ENCODE results near the gene LOX.

Gene LOX, protein sequence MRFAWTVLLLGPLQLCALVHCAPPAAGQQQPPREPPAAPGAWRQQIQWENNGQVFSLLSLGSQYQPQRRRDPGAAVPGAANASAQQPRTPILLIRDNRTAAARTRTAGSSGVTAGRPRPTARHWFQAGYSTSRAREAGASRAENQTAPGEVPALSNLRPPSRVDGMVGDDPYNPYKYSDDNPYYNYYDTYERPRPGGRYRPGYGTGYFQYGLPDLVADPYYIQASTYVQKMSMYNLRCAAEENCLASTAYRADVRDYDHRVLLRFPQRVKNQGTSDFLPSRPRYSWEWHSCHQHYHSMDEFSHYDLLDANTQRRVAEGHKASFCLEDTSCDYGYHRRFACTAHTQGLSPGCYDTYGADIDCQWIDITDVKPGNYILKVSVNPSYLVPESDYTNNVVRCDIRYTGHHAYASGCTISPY

DNA sequence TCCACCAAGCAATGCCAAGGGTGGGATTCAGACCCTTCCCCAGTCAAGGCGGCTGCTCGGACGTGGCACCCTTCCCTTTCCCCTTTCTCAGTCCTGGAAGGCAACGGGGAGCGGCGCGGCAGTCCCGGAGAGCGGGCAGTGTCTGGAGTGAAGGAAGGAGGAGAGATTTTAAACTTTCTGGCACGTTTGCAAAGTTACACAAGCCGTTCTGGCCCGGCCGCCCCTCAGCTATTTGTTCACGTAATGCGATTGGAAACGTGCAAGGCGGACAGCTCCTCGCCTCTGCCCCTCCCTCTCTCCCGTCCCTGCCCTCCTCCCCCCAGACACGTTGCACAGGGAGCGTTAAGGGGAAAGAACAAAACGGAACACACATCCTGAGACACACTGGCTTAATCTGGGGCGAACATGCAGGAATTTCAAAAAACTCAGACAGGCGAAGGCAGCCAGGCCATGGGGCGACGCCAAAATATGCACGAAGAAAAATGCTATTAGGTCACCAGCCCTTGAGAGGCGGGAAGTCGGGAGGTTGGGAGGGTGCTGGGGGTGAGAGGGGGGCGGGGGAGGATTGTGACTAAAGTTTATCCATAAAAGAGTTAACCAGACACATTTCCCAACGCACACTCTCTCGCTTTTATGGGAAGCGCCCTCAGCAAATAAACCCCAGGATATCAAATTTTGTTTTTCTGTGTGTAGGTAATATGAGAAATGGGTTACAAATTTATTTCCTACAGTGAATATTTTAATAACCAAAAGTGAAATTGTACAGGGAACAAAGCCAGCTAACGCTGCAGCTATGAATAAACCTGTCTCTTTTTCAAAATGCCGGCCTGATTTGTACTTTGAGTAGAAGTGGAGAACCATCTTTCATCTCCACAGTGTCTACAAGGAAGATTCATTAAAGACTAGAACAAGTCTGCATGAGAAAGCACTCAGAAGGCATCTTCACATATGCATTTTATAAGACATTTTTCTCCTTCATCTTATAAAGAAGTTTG, at the start of gene LOX:
LOX (minus strand) TSS at position 144 of the 995 bp plus-strand sequence. CDS start 274 bp downstream, outside the sequence.
- no peak for DNase-seq (ENCODE audit: low read depth in 3 of 3)

GRCh38 chr5:122126756-122127321, 48.8 kb upstream of the LOX start:
- no peak for DNase-seq (ENCODE audit: low read depth in 3 of 3)

GRCh38 chr5:122126177-122126755, 48.2 kb upstream of the LOX start:
- no peak for DNase-seq (ENCODE audit: low read depth in 3 of 3)

DNA sequence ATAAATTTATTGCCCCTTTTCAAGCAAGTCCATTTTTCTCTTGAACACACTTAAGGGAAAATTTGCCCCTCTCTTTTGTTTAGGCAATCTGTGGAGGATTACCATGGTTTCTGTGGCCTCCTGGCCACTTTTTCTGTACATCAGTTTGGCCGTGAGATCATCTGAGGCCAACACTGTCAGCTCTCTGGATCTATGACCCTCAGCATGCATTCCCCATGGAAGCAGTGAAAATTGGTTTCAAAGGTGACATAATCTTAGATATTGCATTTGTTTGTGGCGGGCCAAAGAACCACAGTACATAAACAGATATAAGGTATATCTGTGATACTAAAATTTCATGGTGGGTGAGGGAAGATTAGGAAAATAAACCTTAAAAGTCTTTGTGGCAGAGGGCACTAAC, 46.7 kb upstream of the LOX start:
- DNase-seq (ENCODE audit: low read depth in 3 of 3): no peak

- no peak for DNase-seq (ENCODE audit: low read depth in 3 of 3)
Measured at GRCh38 chr5:122121479-122122465, 43.7 kb upstream of the LOX start.

GRCh38 chr5:122120957-122121356, 42.9 kb upstream of the LOX start:
- no peak for DNase-seq (ENCODE audit: low read depth in 3 of 3)

- DNase-seq (ENCODE audit: low read depth in 3 of 3): no peak
Measured at GRCh38 chr5:122120493-122120892, 42.4 kb upstream of the LOX start.

DNA sequence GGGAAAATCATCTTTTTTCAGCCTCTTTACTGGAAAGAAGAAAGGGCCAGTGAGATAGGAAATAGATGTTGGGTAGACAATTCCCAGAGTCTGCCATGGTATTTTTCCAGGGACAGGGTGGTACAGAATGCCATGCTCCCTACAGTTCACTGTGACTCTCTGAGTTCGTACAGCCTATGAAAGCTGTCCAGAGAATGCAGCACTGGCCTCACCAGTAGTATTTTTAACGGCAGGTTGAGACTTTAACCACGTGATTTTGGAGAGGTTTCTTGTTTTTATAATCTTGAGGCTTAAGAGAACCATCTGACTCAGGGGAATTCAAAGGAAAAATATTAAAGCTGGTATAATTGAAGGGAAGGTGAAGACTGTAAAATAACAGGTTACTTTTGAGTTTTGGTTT, 41.1 kb upstream of the LOX start:
- no peak for DNase-seq (ENCODE audit: low read depth in 3 of 3)

- DNase-seq (ENCODE audit: low read depth in 3 of 3): no peak
Measured at GRCh38 chr5:122118356-122118948, 40.4 kb upstream of the LOX start.

DNA sequence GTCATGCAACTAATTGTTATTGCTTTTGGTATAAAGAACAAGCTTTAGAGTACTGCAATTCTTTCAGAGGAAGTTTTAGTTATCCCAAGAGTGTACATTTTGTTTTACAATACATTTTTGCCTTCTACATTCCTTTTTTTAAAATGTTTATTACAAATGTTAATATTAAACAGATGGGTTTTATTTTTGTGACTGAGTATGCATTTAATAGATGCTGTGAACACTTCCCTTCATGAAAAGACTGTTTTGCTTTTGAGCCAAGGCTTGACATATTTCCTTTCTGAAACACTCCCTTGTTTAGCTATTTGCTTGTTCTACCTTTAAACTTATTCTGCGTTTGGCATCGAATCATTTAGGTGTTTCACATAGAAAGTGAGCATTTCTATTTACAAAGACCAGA, 36.4 kb upstream of the LOX start:
- DNase-seq (ENCODE audit: low read depth in 3 of 3): no peak

DNA sequence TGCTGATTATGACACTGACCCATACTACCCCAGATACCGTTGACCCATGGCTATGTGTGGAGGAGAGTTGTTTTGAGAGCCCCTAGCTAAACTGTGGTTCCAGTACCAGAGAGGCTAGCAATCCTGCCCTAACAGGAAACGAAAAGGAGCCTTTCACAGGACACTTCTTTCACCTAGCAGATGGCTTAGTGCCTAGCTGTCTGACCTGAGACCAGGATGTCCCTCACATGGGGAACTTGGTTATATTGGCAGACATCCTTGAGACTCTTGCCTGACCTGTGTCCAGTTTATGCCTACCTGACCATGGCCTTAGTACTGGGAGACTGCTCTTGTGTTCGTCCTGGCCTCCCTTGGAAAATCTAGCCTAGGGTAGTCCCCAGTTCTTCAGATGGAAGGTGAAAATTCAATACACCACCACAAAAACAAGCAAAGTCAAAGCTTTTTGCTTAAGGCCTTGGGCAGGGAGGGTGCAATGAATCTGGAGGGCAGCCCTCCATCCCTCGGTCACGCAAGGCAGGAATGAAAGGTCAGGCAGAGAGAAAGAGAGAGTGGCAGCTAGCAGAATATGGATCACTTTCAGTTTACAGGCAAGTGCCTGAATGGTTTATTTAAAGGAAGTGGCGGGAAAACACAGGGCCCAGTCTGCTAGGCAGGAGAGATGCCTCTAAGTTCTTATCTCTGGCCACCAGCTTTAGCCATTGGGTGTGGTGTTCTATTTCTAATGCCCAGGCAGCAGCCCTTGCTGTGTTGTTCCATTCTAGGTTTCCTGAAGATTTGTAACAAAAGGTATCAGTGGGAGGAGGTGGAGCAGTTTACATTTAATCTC, 34.9 kb upstream of the LOX start:
- DNase-seq (ENCODE audit: low read depth in 3 of 3): no peak

- DNase-seq (ENCODE audit: low read depth in 3 of 3): no peak
Measured at GRCh38 chr5:122112063-122112462, 34.0 kb upstream of the LOX start.

GRCh38 chr5:122111460-122111859, 33.4 kb upstream of the LOX start:
- DNase-seq (ENCODE audit: low read depth in 3 of 3): no peak

DNA sequence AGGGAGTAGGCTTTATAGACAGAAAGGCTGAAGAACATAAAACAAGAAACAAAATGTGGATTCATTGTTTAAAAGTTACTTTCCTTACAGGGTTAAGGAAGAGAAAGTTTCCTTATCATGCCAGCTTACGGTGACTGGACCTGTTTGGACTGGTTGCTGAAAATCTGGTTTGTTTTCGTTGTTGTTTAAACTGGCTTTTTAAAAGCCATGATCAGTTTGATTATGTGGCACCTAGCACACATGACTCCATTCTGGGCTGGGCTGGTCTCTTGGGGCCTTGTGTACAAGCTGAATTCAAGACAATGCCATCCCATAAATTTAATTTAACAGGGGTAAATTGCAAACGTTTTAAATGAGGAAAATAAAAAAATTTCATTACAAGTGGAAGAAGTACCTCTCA, 32.9 kb upstream of the LOX start:
- DNase-seq (ENCODE audit: low read depth in 3 of 3): no peak

DNA sequence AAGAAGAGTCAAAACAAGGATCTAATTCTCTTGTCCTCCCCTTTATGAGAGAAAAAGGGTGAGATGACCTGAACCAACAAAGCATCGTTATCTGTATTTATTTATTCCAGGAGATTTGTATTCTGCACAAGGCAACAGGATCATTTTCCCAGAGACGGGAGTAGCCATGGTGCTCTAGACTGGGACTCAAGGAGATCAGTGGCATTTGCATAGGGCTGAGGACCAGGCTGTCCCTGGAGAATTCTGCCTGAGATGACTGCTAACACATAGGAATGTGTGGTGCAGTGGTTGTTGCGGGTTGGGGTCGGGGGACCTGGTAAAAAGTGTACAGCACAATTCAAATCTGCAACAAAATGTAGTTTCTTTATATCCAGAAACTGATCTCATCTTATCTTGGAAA, 29.0 kb upstream of the LOX start:
- DNase-seq (ENCODE audit: low read depth in 3 of 3): no peak

DNA sequence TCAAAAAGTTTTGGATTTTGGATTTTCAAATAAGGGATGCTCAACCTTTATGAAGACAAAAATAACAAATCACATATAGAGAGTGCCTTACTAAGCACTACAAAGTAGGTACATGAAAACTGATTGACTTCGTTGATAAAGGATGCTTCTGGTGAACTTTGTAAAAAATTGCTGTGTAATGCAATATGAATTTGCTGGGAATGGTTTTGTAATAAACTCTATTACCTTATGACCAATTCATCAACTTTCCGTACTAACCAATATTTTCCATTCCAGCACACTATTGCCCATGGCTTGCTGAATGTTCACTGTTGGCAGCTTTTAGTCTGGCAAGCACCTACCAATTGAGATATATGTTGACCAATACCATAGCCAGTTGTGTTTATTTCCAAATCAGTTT, 27.9 kb upstream of the LOX start:
- DNase-seq (ENCODE audit: low read depth in 3 of 3): no peak

DNA sequence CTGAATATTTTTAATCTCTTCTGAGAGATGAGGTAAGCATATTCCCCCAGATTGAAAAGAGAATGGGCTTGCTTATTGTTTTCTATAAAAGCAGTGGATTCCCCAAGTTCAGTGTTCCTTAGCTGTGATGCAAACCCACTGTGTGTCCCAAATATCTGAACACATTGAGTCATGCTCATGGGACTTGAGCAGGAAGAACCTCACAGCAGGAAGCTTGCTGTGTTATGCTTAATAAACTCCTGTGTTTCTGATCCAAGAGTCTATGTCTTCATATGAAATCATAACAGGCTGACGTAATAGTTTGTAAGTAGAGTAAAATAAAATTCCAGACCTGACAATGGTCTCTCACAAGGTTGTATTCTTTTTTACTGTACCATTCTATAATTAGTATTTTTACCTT, 24.8 kb upstream of the LOX start:
- DNase-seq (ENCODE audit: low read depth in 3 of 3): no peak

DNA sequence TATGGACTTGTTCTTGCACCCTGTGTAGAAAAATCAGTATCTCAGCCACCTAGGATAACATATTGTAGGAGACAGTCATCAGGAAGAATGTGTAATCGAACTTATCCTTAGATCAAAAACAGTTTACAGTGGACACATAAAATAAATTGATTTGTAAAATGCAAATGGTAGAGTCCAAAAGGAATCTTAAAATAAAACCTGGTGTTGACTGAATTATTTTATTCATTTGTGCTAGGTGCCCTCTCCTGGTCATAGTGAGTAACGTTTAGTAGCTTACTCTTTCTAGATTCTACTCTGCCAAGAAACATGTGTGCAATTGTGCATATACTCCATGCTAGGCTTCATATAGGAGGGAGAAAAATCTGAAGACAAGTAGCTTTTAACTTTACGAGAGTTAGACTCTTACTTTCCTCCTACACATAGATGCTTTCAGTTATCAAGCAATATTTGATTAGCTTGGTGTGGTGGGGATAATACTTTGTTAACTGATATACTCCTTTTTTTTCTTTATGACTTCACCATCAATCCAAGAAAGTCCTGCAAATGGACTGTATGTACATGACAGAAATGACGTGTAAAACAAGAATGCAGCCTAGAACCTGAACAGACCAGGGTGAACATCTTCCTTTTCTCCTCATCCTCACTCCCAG, 23.7 kb upstream of the LOX start:
- DNase-seq (ENCODE audit: low read depth in 3 of 3): no peak
